Measurements from ENCODE around the gene IGF2BP3. TPM values are rescaled to one million over a fixed set of nuclear protein-coding genes. Genes with fewer than 3 reads are reported as not detected.

IGF2BP3 gene
- total and polyA plus RNA-seq, 3 donors from 2014 or later: 17.8 to 36.0 (median 20.1) TPM

DNA sequence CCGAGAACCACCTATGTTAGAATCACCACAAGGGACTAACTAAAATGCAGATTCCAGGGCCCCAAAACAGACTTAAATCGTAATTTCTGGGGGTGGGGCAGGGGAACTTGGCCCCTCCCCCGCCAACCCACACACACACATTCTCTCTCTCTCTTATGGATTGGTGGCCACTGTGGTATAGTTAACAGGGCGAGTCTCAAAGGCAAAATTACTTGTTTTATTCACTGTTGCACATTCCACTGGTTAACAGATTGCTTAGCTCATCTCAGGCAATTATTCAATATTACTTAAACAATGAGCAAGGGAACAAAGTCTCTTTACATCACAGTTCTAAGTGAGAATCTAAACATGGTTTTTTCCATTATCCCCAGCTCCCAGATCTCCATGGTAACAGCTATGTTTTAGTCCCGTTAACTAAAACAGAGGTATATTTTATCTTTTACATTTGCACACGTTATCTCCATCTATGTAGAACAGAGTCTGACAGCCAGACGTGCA lies 38.5 kb downstream of the IGF2BP3 start:
- intact Hi-C loops (cut with DNase I; ENCODE audit: low total_unique reads): no loop called here
- H3K27me3 ChIP-seq: no peaks in the 10 kb centered on the region
- WGBS, 2 donors: 77 to 83% methylated on average over 7 of the region's 7 CpGs
- no peaks in the 10 kb centered on the region for H3K4me1 ChIP-seq
- DNase-seq: no peak
- TF ChIP-seq POLR2A (IDR thresholded peaks at IDR 0.05): no peak
- no peak for TF ChIP-seq CTCF (IDR thresholded peaks at IDR 0.05)
- H3K4me3 ChIP-seq: no peak overlapping the region
- no peaks in the 10 kb centered on the region for H3K36me3 ChIP-seq (ENCODE audit: low read depth, missing control alignments)
- no peak overlapping the region for H3K27ac ChIP-seq
- no peaks in the 10 kb centered on the region for H3K9me3 ChIP-seq

DNA sequence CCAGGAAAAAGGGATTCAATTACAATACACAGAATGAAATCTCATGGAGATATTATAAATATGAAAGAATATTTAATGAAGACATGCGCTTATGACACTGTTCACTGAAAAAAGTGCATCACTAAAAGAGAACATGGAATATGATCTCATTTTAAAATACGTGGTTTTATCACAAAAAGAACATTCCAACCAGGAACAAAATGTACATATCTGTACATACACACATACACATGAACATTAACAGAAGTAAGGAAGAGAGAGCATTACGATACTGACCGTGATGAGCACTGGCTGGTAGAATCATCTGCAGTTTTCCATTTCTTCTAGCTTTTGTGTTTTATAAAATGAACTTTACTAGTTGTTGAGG lies 39.4 kb downstream of the IGF2BP3 start:
- H3K27ac ChIP-seq: no peak overlapping the region
- no peaks in the 10 kb centered on the region for H3K9me3 ChIP-seq
- no peak overlapping the region for H3K4me3 ChIP-seq
- no peak for DNase-seq
- 75 to 86% methylated on average over 4 of the region's 4 CpGs for WGBS, 2 donors
- H3K27me3 ChIP-seq: no peaks in the 10 kb centered on the region
- no peaks in the 10 kb centered on the region for H3K36me3 ChIP-seq (ENCODE audit: low read depth, missing control alignments)
- no peak for TF ChIP-seq POLR2A (IDR thresholded peaks at IDR 0.05)
- no peak for TF ChIP-seq CTCF (IDR thresholded peaks at IDR 0.05)
- intact Hi-C loops (cut with DNase I; ENCODE audit: low total_unique reads): no loop called here
- H3K4me1 ChIP-seq: no peaks in the 10 kb centered on the region

GRCh38 chr7:23426876-23427275 lies 43.4 kb downstream of the IGF2BP3 start:
- no peaks in the 10 kb centered on the region for H3K4me1 ChIP-seq
- H3K4me3 ChIP-seq: no peak overlapping the region

GRCh38 chr7:23422909-23423308 lies 47.4 kb downstream of the IGF2BP3 start:
- DNase-seq: no peak
- Histone ChIP-seq H3K4me3 (no peak overlapping the region), H3K27me3 (no peaks in the 10 kb centered on the region), H3K36me3 (ENCODE audit: low read depth, missing control alignments) (no peaks in the 10 kb centered on the region), H3K4me1 (no peaks in the 10 kb centered on the region), H3K27ac (no peak overlapping the region), H3K9me3 (no peaks in the 10 kb centered on the region)
- TF ChIP-seq POLR2A (IDR thresholded peaks at IDR 0.05) (no peak), CTCF (IDR thresholded peaks at IDR 0.05) (no peak)
- intact Hi-C loops (cut with DNase I; ENCODE audit: low total_unique reads): no loop called here
- 50 to 75% methylated on average over 10 of the region's 10 CpGs for WGBS, 2 donors

More at GRCh38 chr7:23426876-23427275, 43.4 kb downstream of the IGF2BP3 start:
- no peak for DNase-seq
- H3K36me3 ChIP-seq (ENCODE audit: low read depth, missing control alignments): no peaks in the 10 kb centered on the region
- no peaks in the 10 kb centered on the region for H3K9me3 ChIP-seq
- 69 to 80% methylated on average over 3 of the region's 3 CpGs for WGBS, 2 donors
- TF ChIP-seq POLR2A (IDR thresholded peaks at IDR 0.05): no peak
- H3K27me3 ChIP-seq: no peaks in the 10 kb centered on the region
- intact Hi-C loops (cut with DNase I; ENCODE audit: low total_unique reads): no loop called here
- no peak overlapping the region for H3K27ac ChIP-seq

DNA sequence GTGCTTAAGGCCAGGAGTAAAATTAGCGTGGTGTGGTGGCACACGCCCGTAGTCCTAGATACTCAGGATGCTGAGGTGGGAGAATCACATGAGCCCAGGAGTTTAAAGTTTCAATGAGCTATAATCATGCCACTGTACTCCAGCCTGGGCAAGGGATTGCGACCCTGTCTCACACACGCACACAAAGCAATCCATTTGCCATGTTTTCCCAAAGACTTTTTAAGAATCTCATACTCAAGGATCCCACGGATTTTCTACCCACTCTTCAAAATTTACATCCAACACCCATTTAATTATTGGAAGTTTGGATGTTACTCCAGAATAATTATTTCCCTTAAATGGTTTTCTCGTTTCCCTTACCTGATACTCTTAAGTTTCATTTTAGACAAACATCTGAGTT lies 47.9 kb downstream of the IGF2BP3 start:
- Histone ChIP-seq H3K27me3 (no peaks in the 10 kb centered on the region), H3K4me1 (no peaks in the 10 kb centered on the region), H3K9me3 (no peaks in the 10 kb centered on the region), H3K4me3 (no peak overlapping the region), H3K36me3 (ENCODE audit: low read depth, missing control alignments) (no peaks in the 10 kb centered on the region), H3K27ac (no peak overlapping the region)
- intact Hi-C loops (cut with DNase I; ENCODE audit: low total_unique reads): no loop called here
- no peak for TF ChIP-seq POLR2A (IDR thresholded peaks at IDR 0.05)
- no peak for TF ChIP-seq CTCF (IDR thresholded peaks at IDR 0.05)
- no peak for DNase-seq
- WGBS, 2 donors: 68 to 73% methylated on average over 7 of the region's 7 CpGs
